IPS-18a (cell line): ENCODE data around the gene KLF3.

ENCODE experiments used
- H3K27ac ChIP-seq: one replicate; pipeline ENCODE4 v1.5.1; 2013; ENCODE audit warnings: low read length
- H3K27me3 ChIP-seq: one replicate; pipeline ENCODE4 v1.6.1; 2013; ENCODE audit warnings: mild to moderate bottlenecking, low read length; ENCODE audit not compliant: control insufficient read depth, insufficient read depth
- H3K36me3 ChIP-seq: one replicate; pipeline ENCODE4 v1.6.1; 2013; ENCODE audit warnings: low read depth, low read length; ENCODE audit not compliant: control insufficient read depth
- H3K4me1 ChIP-seq: one replicate; pipeline ENCODE4 v1.6.1; 2013; ENCODE audit warnings: low read depth, low read length; ENCODE audit not compliant: control insufficient read depth
- H3K4me3 ChIP-seq: one replicate; pipeline ENCODE4 v1.5.1; 2013; ENCODE audit warnings: low read length
- H3K9ac ChIP-seq: one replicate; pipeline ENCODE4 v1.6.1; 2013; ENCODE audit warnings: mild to moderate bottlenecking, low read length, moderate library complexity
- H3K9me3 ChIP-seq: one replicate; pipeline ENCODE4 v1.6.1; 2013; ENCODE audit warnings: low read depth, low read length; ENCODE audit not compliant: control insufficient read depth

Gene KLF3

DNA sequence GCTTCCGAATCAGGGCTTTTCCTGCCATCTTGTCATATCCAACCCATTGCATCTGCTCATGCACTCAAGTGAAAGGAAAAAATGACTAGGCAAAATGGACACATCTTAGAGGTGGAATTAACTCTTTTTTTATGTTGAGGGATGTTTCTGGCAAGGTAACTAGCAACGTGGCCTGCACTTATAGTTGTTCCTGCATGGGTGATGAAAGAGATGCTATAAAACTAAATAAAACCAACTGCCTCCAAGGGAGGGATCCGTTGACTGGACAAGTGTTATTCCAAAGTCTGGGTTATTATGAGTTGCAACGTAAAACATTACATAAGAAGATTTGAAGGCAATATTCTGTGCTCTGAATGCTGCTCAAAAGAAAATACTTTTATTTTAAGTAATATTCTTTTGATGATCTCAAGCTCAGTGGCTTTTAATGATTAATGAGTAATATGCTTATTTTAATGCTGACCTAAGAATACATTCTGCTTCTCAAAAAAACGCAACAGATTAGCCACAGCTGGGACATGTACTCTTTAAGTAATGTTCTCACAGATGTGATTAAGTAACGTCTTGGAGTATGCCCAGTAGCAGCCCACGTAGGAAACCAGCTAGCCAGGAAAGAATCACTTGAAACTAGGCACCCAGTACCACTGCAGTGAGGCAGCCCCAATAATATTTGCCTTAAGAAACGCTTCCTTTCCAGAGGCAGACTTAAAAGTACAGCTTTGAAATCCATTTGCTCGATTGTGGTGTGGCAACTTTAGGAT, 27.4 kb downstream of the KLF3 start:
- H3K4me1 ChIP-seq, result no peaks in the 10 kb centered on the region
- no peaks in the 10 kb centered on the region for H3K27me3 ChIP-seq
- no peak overlapping the region for H3K9ac ChIP-seq
- H3K27ac ChIP-seq, result no peak overlapping the region
- H3K36me3 ChIP-seq, result peaks cover 64% of the 10 kb centered on the region
- H3K4me3 ChIP-seq, result no peak overlapping the region
- no peaks in the 10 kb centered on the region for H3K9me3 ChIP-seq

DNA sequence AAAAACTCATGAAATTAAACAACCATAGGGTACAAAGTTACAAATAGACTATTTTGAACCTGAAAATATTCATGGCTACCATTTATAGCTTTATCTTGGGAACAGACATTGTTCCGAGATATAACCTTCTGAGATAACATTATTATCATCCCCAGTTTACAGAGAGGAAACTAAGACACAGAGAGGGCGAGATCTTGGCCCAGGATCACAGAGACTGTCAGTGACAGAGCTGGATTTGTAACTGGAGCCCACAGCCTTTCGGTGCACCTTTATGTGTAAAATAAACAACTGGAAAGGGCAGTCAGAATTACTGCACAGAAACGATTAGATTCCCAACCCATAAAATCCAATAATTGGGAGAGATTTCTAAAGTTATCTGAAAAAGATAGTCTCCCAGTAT, 28.4 kb downstream of the KLF3 start:
- Histone ChIP-seq H3K9me3 (no peaks in the 10 kb centered on the region), H3K36me3 (peaks cover 72% of the 10 kb centered on the region), H3K4me3 (no peak overlapping the region), H3K9ac (no peak overlapping the region), H3K27me3 (no peaks in the 10 kb centered on the region), H3K27ac (no peak overlapping the region), H3K4me1 (no peaks in the 10 kb centered on the region)

DNA sequence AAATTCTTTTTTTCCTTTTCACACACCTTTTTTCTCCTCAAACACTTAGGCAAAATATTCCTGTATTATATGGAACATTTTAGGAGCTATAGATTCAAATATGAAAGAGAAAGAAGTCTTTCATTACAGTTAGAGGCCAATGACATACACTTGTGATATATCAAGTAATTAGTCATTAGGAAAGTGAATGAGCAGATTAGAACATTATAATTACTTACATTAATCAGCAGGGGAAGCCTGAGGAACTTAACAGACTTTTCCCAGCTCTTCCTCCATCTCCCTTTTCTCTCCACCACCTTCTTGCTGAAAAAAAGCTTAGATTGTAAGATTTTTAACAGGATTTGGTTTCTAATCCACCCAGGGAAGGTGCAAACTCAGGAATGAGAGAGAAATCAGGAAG, 29.6 kb downstream of the KLF3 start:
- H3K36me3 ChIP-seq, result peaks cover 72% of the 10 kb centered on the region
- no peaks in the 10 kb centered on the region for H3K4me1 ChIP-seq
- H3K27ac ChIP-seq, result no peak overlapping the region

DNA sequence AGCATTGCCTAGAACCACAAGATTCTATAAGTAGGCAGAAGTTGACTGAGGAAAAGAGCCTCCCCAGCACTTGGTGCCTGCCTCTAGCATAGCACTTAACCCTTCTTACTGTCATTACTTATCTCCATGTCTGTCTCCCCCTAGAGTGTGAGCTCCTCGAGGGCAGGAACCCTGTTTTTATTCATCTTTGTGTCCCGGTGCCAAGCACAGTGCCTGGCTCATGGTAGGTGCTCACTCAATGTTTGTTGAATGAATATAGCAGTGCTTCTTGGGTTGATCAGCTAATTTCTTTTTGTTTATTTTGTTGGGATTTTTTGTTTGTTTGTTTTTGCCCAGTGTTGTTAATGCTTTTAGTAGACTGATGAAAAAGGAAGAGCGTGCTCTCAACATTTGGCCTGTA, 30.3 kb downstream of the KLF3 start:
- Histone ChIP-seq H3K4me3 (no peak overlapping the region), H3K27ac (no peak overlapping the region), H3K9ac (no peak overlapping the region), H3K27me3 (no peaks in the 10 kb centered on the region), H3K36me3 (peaks cover 64% of the 10 kb centered on the region), H3K4me1 (no peaks in the 10 kb centered on the region), H3K9me3 (no peaks in the 10 kb centered on the region)

More for the DNA sequence above, 29.6 kb downstream of the KLF3 start:
- no peak overlapping the region for H3K9ac ChIP-seq
- H3K27me3 ChIP-seq, result no peaks in the 10 kb centered on the region
- H3K4me3 ChIP-seq, result no peak overlapping the region
- H3K9me3 ChIP-seq, result no peaks in the 10 kb centered on the region

DNA sequence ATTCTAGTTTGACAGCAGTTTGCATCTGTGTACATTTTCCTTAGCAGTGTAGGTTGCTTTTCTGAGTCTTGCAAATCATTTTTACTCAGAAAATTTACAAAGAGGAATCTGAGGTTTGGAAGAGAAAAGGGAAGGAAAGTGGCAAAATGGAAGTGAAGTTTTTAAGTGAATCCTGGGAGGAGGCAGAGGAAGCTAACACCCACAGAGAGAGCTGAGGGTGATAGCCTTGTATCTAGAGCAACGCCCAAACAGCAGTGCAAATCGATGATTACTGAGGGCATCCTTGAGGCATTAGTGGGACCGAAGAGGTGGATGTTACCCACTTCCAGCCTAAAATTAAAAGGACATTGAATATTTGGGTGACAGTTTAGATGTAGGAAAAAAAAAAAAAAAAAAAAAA, 31.8 kb downstream of the KLF3 start:
- Histone ChIP-seq H3K27me3 (no peaks in the 10 kb centered on the region), H3K9me3 (no peaks in the 10 kb centered on the region), H3K9ac (no peak overlapping the region), H3K36me3 (peaks cover 50% of the 10 kb centered on the region), H3K27ac (no peak overlapping the region), H3K4me3 (no peak overlapping the region), H3K4me1 (peaks cover 6% of the 10 kb centered on the region)

DNA sequence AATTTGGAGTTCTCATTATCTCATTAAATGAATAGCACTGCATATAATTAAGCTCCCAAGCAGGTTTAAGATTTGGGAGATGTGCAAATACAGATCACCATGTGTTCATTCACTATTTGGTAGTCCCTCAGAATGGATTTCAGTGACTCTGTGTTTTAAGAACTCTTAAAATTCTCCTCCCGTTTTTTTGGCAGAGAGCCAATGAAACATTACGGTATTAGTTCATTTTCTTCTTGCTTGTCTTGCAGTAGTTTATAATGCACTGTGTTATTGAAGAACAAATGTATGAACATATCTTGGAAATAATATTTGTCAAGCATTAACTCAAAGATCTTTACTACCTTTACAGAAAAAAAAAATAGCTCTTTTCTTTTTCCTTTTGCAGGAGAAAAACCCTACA, 32.7 kb downstream of the KLF3 start:
- Histone ChIP-seq H3K9ac (no peak overlapping the region), H3K27me3 (no peaks in the 10 kb centered on the region), H3K27ac (no peak overlapping the region), H3K9me3 (no peaks in the 10 kb centered on the region), H3K4me1 (peaks cover 12% of the 10 kb centered on the region), H3K4me3 (no peak overlapping the region), H3K36me3 (peaks cover 43% of the 10 kb centered on the region)

DNA sequence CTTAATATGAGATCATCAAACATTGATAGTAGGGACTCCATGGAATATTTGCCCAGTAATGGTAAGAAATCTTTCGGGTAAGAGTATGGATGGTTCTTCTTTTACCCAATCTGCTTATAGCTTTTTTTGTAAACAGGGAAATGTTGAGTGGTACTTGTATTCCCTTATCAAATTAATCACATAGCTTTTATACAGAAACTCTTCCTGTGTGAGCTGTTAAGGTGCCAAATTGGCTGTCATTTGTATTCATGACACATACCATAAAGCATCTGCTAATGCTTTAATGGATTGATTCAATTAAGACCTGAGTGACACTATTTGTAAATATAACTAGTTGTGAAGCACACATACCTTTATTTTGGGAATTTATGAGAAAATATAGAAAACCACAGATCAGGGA, 34.2 kb downstream of the KLF3 start:
- Histone ChIP-seq H3K4me1 (peaks cover 14% of the 10 kb centered on the region), H3K27ac (no peak overlapping the region), H3K4me3 (no peak overlapping the region), H3K36me3 (peaks cover 39% of the 10 kb centered on the region), H3K9me3 (no peaks in the 10 kb centered on the region), H3K27me3 (no peaks in the 10 kb centered on the region), H3K9ac (no peak overlapping the region)

DNA sequence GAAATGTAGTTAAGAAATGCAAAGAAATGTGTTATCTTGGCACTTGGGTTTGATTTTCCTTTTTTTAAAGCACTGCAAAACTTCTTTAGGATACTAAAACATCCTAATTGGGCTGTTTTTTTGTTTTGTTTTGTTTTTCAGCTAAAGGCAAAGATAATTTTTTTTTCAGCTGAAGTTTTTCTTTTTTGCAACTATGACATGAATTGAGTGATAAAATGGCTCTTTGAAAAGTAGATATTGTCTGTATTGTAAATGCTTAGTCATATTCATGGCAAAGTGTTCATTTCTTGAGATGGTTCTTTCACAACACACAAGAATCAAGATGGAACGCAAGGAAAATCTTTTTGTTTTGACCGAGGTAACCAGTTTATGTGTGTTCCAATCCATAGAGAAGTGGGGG, 35.1 kb downstream of the KLF3 start:
- peaks cover 39% of the 10 kb centered on the region for H3K36me3 ChIP-seq
- no peak overlapping the region for H3K4me3 ChIP-seq
- H3K4me1 ChIP-seq, result peaks cover 18% of the 10 kb centered on the region

DNA sequence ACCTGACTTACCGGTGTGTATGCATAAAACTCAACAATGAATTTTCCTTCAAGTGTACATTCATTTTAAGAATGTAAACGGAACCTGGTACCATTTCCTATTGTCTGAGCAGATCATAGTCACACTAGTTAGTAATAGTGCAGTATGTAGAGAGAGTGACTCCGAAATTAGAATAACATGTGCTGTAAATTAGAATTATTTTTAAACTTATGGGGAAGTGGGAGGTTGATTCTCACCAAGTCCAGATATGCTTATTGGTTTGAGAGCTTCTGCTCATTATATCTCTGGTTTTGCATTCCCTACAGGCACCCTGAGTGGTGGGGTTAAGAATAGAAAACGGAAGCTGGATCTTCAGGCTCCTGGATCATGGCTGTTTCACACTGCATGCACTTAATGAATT, 39.6 kb downstream of the KLF3 start:
- Histone ChIP-seq H3K9me3 (no peaks in the 10 kb centered on the region), H3K9ac (no peak overlapping the region), H3K27ac (no peak overlapping the region), H3K36me3 (no peaks in the 10 kb centered on the region), H3K4me3 (no peak overlapping the region), H3K27me3 (no peaks in the 10 kb centered on the region), H3K4me1 (peaks cover 18% of the 10 kb centered on the region)

More for the DNA sequence above, 35.1 kb downstream of the KLF3 start:
- Histone ChIP-seq H3K27ac (no peak overlapping the region), H3K9me3 (no peaks in the 10 kb centered on the region), H3K9ac (no peak overlapping the region), H3K27me3 (no peaks in the 10 kb centered on the region)

DNA sequence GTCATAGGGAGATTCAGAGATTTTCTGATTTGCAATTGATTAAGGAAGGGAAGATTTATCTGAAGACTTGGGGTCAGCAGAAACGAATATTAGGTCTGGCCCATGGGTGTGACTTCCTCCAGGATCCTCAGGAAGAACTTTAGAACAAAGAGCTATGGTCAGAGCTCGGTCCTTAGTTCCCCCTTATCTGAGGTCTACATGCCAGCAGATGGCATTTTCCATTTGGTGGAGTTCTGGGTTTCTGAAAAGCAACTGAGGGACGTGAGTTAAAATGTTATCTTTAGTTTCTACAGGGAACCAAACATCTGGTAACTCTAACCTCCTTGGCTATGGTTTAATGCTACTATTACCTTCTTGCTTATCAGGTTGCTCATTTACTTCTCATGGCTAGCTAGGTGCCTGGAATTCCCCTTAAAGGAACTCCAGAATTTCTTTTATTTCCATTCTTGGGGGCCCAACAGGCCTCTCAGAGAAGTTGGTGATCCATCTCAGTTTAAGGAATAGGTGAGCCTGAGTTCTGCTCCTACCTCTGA, 40.7 kb downstream of the KLF3 start:
- Histone ChIP-seq H3K4me1 (peaks cover 18% of the 10 kb centered on the region), H3K27me3 (no peaks in the 10 kb centered on the region), H3K27ac (no peak overlapping the region), H3K9me3 (no peaks in the 10 kb centered on the region), H3K4me3 (no peak overlapping the region), H3K9ac (no peak overlapping the region), H3K36me3 (no peaks in the 10 kb centered on the region)

DNA sequence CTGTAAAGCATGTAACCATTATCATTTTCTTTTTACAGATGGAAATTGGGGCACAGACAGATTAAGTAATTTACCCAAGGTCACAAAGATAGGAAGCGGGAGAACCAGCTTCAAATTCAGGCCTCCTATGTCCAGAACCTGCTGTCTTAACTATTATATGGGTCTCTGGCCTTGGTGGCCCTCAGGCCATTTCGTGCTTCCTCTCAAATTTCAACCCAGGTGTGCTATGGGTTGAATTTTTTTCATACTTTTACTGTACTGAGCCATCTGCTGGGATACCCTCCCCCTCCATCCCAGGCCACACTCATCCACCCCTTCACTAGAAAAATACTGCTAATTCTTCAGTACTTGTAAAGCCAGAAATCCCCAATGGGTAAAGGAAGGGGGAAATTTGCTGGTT, 42.3 kb downstream of the KLF3 start:
- Histone ChIP-seq H3K9me3 (no peaks in the 10 kb centered on the region), H3K27me3 (no peaks in the 10 kb centered on the region), H3K36me3 (no peaks in the 10 kb centered on the region), H3K27ac (no peak overlapping the region), H3K4me3 (no peak overlapping the region), H3K4me1 (peaks cover 7% of the 10 kb centered on the region), H3K9ac (no peak overlapping the region)

DNA sequence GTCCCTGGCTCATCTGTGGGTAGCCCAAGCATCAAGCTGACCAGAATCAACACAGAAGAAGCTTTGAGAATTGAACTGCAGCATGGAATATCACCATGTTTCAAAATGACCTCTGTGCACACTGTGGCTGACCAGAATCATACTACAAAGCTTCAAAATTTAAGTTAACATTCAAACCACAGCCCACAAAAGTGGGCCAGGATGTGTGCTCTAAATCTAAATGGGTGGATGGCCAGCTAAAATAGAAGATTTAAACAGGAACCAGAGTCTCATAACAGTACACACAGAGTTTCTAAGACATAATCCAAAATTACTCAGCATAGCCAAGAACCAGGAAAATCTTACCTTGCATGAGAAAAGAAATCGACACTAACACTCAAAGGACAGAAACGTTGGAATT, 46.1 kb downstream of the KLF3 start:
- Histone ChIP-seq H3K9ac (no peak overlapping the region), H3K9me3 (no peaks in the 10 kb centered on the region), H3K4me3 (no peak overlapping the region), H3K27me3 (no peaks in the 10 kb centered on the region), H3K4me1 (no peaks in the 10 kb centered on the region), H3K27ac (no peak overlapping the region), H3K36me3 (no peaks in the 10 kb centered on the region)
